HepG2 (cell line): ENCODE measurements around the gene PPM1F. TPM values are rescaled to one million over a fixed set of nuclear protein-coding genes. Genes with fewer than 3 reads are reported as not detected.
A peak's percentile ranks its signal among the peaks of the same experiment; 100 is the strongest.

ENCODE experiments used
- ARNT ChIP-seq: fragments of 450-650 bp; IDR thresholded peaks from 2 replicates; pipeline ENCODE4 v1.6.1; 2017
- HOXA9 ChIP-seq: sonication (generic); formaldehyde crosslinking; IDR thresholded peaks from 2 replicates; pipeline ENCODE4 v1.8.1; 2022; ENCODE audit warnings: missing genetic modification reagents, mild to moderate bottlenecking, moderate library complexity, borderline replicate concordance
- REXO4 ChIP-seq: sonication (generic); formaldehyde crosslinking; IDR thresholded peaks from 2 replicates; pipeline ENCODE4 v1.8.0; 2022; ENCODE audit warnings: missing genetic modification reagents, mild to moderate bottlenecking, borderline replicate concordance
- RFX5 ChIP-seq: IDR thresholded peaks from 2 replicates; pipeline ENCODE4 v1.6.1; 2011; ENCODE audit warnings: low read depth, low read length, improper control_type of control experiment
- SAFB2 ChIP-seq: sonication (generic); formaldehyde crosslinking; IDR thresholded peaks from 2 replicates; pipeline ENCODE4 v1.5.1; 2020; ENCODE audit warnings: missing genetic modification reagents, low read depth, mild to moderate bottlenecking, borderline replicate concordance
- SPEN ChIP-seq: sonication (generic); formaldehyde crosslinking; IDR thresholded peaks from 2 replicates; pipeline ENCODE4 v1.5.1; 2020; ENCODE audit warnings: low read depth, mild to moderate bottlenecking, missing genetic modification reagents
- SUZ12 ChIP-seq: fragments of 150-350 bp; IDR thresholded peaks from 2 replicates; pipeline ENCODE4 v1.6.1; 2014; ENCODE audit warnings: low read depth, low read length
- WIZ ChIP-seq: sonication (generic); formaldehyde crosslinking; IDR thresholded peaks from 2 replicates; pipeline ENCODE4 v1.5.1; 2020; ENCODE audit warnings: mild to moderate bottlenecking, missing genetic modification reagents
- XBP1 ChIP-seq: sonication (generic); formaldehyde crosslinking; IDR thresholded peaks from 2 replicates; pipeline ENCODE4 v1.5.0; 2020; ENCODE audit warnings: missing genetic modification reagents
- ZBTB21 ChIP-seq: sonication (generic); formaldehyde crosslinking; IDR thresholded peaks from 2 replicates; pipeline ENCODE4 v1.4.0; 2020; ENCODE audit warnings: missing genetic modification reagents
- ZBTB3 ChIP-seq: sonication (generic); formaldehyde crosslinking; IDR thresholded peaks from 2 replicates; pipeline ENCODE4 v1.4.0; 2020; ENCODE audit warnings: low read depth, mild to moderate bottlenecking, moderate library complexity, missing genetic modification reagents, borderline replicate concordance
- ZBTB34 ChIP-seq: sonication (generic); formaldehyde crosslinking; IDR thresholded peaks from 2 replicates; pipeline ENCODE4 v1.8.0; 2022; ENCODE audit warnings: mild to moderate bottlenecking, missing genetic modification reagents
- ZEB1 ChIP-seq: IDR thresholded peaks from 2 replicates; pipeline ENCODE4 v1.6.1; 2012; ENCODE audit warnings: mild to moderate bottlenecking, low read depth, inconsistent platforms; ENCODE audit not compliant: insufficient replicate concordance
- ZFP37 ChIP-seq: sonication (generic); formaldehyde crosslinking; IDR thresholded peaks from 2 replicates; pipeline ENCODE4 v1.4.0; 2020; ENCODE audit warnings: missing genetic modification reagents, borderline replicate concordance
- ZFP62 ChIP-seq: sonication (generic); formaldehyde crosslinking; IDR thresholded peaks from 2 replicates; pipeline ENCODE4 v1.4.0; 2020; ENCODE audit warnings: missing genetic modification reagents
- ZNF660 ChIP-seq: sonication (generic); formaldehyde crosslinking; IDR thresholded peaks from 2 replicates; pipeline ENCODE4 v1.5.1; 2020; ENCODE audit warnings: mild to moderate bottlenecking, low read depth, missing genetic modification reagents, borderline replicate concordance
- ZNF749 ChIP-seq: sonication (generic); formaldehyde crosslinking; IDR thresholded peaks from 2 replicates; pipeline ENCODE4 v1.8.0; 2022; ENCODE audit warnings: mild to moderate bottlenecking, missing genetic modification reagents, moderate library complexity, borderline replicate concordance
- polyA plus RNA-seq, 8 experiments: library from polyadenylated mRNA; depleted of rRNA in 3 of 8; stranded (reverse) in 7 of 8; unstranded in 1 of 8; fragments of >200 nt; fragmentation: Illumina TruSeq in 4 of 8; extraction: Trizol in 4 of 8; gene quantifications; 2 replicates each; pipeline versions ENCODE4 v1.2.1 to v1.2.3, GENCODE V29; 2011 to 2016; ENCODE audit warnings: low read depth in 4 of 8, missing spikeins in 1 of 8, mixed read lengths in 1 of 8; ENCODE audit not compliant: insufficient read depth in 1 of 8
- total RNA-seq, 5 experiments: library from RNA; depleted of rRNA; stranded (reverse); fragments of >200 nt; fragmentation: Illumina TruSeq; extraction: Trizol; gene quantifications; 2 replicates each; pipeline ENCODE4 v1.2.3, GENCODE V29; 2016; ENCODE audit warnings: low read depth in 1 of 5
- TF ChIP-seq, protein P1 (sequence below): sonication (generic); formaldehyde crosslinking; IDR thresholded peaks from 2 replicates; pipeline ENCODE4 v1.8.1; 2023; ENCODE audit warnings: mild to moderate bottlenecking, missing genetic modification reagents
- TF ChIP-seq, protein P2 (sequence below): sonication (generic); formaldehyde crosslinking; IDR thresholded peaks from 2 replicates; pipeline ENCODE4 v1.5.0; 2020; ENCODE audit warnings: missing genetic modification reagents
- TF ChIP-seq, protein P3 (sequence below): IDR thresholded peaks from 2 replicates; pipeline ENCODE4 v1.6.1; 2018; ENCODE audit warnings: missing genetic modification reagents
- TF ChIP-seq, protein P4 (sequence below): sonication (generic); formaldehyde crosslinking; IDR thresholded peaks from 2 replicates; pipeline ENCODE4 v1.9.0; 2022; ENCODE audit warnings: missing genetic modification reagents, mild to moderate bottlenecking, borderline replicate concordance

PPM1F gene
- total and polyA plus RNA-seq, 2 of the 13 experiments (the other 11 are each of a cell fraction or from before 2014, with no cell fraction given), result 11.0 to 19.6 TPM

DNA sequence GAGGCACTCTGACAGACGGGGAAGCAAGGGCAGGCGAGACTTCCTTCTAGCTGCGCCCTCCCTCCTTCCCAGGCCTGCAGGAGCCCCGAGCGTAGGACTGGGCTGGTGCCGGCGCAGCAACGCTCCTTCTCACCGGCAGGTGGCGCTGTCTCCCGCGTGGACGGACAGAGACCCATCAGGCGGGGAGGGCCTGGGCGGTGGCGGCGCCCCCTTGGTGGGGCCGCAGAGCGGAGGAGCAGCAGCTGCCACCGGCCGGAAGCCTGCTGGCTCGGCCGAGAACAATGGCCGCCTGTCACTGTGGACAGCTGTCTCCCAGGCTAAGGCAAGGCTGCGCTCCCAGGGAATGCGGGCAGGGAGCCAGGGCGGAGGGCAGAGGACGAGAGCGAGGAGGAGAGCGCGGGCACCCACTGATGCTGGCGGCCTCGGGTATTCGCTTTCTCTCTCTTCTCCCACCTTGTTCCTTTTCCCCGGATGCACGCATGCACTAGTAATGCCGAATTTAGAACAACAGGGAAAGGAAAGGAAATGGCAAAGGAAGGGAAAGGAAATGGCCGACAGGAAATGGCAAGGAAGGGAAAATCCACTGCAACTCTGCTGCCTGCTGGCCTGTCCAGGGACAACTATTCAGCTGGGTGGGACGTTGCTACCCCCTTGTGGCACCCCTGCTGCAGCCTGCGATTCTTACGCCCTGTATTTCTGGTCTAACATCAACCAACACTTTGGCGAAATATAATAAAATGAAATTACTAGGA lies 14.4 kb downstream of the PPM1F start (continued):
- TF ChIP-seq ZBTB3 (CRISPR knock-in tag) (no peak), ZFP37 (CRISPR knock-in tag) (no peak), ZNF660 (no peak), SUZ12 (no peak), ZBTB34 (CRISPR knock-in tag) (peak; percentile 68; the same call in 1 of the 2 replicates), RFX5 (peak; percentile 13), ARNT (no peak), WIZ (peak; percentile 26; the same call in 1 of the 2 replicates), SPEN (peak; percentile 74; the same call in 1 of the 2 replicates), REXO4 (CRISPR knock-in tag) (no peak), HOXA9 (CRISPR knock-in tag) (no peak), ZFP62 (no peak), ZEB1 (no peak), ZNF749 (CRISPR knock-in tag) (no peak), ZBTB21 (CRISPR knock-in tag) (no peak), SAFB2 (CRISPR knock-in tag) (0 out of 2 replicates have a peak, but pooled peaks have one; percentile 73), XBP1 (CRISPR knock-in tag) (no peak)
- TF ChIP-seq, protein P1, sequence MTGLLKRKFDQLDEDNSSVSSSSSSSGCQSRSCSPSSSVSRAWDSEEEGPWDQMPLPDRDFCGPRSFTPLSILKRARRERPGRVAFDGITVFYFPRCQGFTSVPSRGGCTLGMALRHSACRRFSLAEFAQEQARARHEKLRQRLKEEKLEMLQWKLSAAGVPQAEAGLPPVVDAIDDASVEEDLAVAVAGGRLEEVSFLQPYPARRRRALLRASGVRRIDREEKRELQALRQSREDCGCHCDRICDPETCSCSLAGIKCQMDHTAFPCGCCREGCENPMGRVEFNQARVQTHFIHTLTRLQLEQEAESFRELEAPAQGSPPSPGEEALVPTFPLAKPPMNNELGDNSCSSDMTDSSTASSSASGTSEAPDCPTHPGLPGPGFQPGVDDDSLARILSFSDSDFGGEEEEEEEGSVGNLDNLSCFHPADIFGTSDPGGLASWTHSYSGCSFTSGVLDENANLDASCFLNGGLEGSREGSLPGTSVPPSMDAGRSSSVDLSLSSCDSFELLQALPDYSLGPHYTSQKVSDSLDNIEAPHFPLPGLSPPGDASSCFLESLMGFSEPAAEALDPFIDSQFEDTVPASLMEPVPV (CRISPR knock-in tag), result peak; percentile 85; the same call in 1 of the 2 replicates
- TF ChIP-seq, protein P2, sequence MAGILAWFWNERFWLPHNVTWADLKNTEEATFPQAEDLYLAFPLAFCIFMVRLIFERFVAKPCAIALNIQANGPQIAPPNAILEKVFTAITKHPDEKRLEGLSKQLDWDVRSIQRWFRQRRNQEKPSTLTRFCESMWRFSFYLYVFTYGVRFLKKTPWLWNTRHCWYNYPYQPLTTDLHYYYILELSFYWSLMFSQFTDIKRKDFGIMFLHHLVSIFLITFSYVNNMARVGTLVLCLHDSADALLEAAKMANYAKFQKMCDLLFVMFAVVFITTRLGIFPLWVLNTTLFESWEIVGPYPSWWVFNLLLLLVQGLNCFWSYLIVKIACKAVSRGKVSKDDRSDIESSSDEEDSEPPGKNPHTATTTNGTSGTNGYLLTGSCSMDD, result no peak
- TF ChIP-seq, protein P3, sequence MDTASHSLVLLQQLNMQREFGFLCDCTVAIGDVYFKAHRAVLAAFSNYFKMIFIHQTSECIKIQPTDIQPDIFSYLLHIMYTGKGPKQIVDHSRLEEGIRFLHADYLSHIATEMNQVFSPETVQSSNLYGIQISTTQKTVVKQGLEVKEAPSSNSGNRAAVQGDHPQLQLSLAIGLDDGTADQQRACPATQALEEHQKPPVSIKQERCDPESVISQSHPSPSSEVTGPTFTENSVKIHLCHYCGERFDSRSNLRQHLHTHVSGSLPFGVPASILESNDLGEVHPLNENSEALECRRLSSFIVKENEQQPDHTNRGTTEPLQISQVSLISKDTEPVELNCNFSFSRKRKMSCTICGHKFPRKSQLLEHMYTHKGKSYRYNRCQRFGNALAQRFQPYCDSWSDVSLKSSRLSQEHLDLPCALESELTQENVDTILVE (CRISPR knock-in tag), result peak; percentile 68
- TF ChIP-seq, protein P4, sequence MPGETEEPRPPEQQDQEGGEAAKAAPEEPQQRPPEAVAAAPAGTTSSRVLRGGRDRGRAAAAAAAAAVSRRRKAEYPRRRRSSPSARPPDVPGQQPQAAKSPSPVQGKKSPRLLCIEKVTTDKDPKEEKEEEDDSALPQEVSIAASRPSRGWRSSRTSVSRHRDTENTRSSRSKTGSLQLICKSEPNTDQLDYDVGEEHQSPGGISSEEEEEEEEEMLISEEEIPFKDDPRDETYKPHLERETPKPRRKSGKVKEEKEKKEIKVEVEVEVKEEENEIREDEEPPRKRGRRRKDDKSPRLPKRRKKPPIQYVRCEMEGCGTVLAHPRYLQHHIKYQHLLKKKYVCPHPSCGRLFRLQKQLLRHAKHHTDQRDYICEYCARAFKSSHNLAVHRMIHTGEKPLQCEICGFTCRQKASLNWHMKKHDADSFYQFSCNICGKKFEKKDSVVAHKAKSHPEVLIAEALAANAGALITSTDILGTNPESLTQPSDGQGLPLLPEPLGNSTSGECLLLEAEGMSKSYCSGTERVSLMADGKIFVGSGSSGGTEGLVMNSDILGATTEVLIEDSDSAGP, result peak; percentile 90
